Stimulated activated CD8-positive, alpha-beta memory T cell treated with anti-CD3 and anti-CD28 coated beads, Interleukin-12 subunit alpha, Interleukin-12 subunit beta, amount 100 ng/mL, for 4 hours (primary cell): ENCODE measurements around the gene ARFGAP2.
"Not testable (repeated sequence)": the region's sequence is repeated elsewhere in the genome, so short reads cannot be mapped to it uniquely, and the experiment has no call there.

ENCODE experiments used
- DNase-seq: peaks from one replicate; pipeline ENCODE4 v3.0.0-alpha.2; 2020; ENCODE audit warnings: low read depth

Gene ARFGAP2

DNA sequence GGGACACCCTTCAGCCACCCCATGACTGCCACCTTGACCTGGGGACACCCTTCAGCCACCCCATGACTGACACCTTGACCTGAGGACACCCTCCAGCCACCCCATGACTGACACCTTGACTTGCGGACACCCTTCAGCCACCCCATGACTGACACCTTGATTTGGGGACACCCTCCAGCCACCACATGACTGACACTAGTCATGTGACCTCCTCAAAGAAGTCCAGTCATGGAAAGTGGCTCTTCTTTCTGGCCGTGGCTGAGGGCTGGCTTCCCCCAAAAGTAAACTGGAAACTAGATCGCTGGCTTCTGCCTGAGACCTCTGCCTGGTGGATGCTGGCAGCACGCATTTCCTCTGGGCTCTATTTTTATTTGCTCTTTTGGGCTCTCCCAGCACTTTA, 28.4 kb downstream of the ARFGAP2 start:
- no peak for DNase-seq

- DNase-seq, result no peak
Measured at GRCh38 chr11:47147681-47148080, 29.0 kb downstream of the ARFGAP2 start.

- no peak for DNase-seq
Measured at GRCh38 chr11:47147250-47147649, 29.4 kb downstream of the ARFGAP2 start.

- DNase-seq, result no peak
Measured at GRCh38 chr11:47144541-47144940, 32.1 kb downstream of the ARFGAP2 start.

DNA sequence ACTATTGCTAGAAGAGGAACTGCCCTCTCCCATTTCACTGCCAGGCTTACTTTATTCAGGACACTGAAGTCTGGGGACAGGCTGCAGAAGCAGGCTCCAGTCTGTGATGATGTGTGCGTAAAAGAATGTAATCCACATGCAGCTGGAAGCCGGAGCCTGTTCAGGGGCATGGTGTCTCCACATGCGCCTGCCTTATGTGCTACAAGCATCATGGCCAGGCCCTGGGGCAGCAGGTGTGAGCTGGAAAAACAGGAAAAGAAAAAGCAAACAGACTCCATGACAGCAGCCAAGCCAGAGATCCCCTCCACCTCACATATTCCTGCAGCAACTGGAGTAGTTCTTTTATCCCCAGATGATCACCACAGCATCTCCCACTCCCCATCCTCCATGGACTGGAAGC, 33.4 kb downstream of the ARFGAP2 start:
- no peak for DNase-seq

GRCh38 chr11:47139878-47140277, 36.8 kb downstream of the ARFGAP2 start:
- DNase-seq, result no peak

DNA sequence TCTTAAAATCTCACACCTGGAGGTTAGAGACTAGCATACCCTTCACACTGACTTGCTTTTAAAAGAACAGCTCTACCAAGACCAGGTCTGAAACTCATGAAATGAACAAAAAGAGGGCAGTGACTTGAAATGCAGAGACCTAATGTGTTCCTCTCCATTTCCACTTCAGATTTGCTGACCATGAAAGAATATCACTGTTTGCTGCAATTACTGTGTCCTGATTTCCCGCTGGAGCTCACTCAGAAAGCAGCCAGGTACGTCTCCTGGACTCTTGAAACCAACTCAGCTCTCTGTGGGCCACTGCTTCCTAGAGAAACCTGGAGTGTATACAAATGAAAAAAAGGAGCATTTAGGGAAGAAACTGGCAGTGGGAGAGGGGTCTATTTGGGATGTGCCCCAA, 39.2 kb downstream of the ARFGAP2 start:
- DNase-seq, result no peak

GRCh38 chr11:47136921-47137320, 39.8 kb downstream of the ARFGAP2 start:
- DNase-seq, result no peak

DNA sequence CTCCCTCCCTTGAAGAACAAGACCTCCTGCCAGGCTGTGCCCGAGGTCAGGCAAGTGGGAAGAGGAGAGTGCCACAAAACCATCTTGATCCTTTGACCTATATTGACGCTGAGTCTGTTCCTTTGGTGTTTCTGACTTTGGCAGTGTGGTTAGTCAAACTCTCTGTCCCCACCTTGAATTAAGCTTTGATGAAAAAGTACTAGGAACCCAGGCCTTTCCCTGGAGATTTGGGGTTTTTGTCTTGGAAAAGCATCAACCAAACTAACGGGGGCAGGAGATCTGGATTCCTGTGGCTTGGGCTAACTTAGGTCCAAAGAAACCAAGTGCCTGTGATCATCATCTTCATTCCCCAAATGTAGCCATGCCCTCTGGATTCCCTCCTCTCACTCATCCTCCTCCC, 40.4 kb downstream of the ARFGAP2 start:
- no peak for DNase-seq

- DNase-seq, result no peak
Measured at GRCh38 chr11:47132981-47133380, 43.7 kb downstream of the ARFGAP2 start.

GRCh38 chr11:47132490-47132889, 44.2 kb downstream of the ARFGAP2 start:
- no peak for DNase-seq

DNA sequence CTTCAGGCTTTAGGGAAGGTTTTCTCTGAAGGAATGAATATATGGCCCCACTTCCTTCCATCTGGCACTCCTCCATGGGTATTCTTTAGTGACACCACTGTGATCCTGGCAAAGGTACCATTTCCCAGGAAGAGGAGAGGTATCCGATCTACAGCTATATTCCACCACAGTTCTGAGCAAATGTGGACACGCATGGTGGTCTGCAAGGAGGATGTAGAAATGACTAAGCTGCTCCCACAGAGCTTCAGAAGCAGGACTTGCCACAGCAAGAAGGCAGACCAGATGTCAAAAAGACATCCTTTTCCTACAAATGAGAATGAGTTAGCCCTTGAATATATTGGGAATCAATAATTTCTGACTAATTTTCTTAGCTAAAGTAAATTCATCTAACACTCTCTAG, 45.5 kb downstream of the ARFGAP2 start:
- DNase-seq, result no peak

GRCh38 chr11:47130543-47130942, 46.1 kb downstream of the ARFGAP2 start:
- no peak for DNase-seq

DNA sequence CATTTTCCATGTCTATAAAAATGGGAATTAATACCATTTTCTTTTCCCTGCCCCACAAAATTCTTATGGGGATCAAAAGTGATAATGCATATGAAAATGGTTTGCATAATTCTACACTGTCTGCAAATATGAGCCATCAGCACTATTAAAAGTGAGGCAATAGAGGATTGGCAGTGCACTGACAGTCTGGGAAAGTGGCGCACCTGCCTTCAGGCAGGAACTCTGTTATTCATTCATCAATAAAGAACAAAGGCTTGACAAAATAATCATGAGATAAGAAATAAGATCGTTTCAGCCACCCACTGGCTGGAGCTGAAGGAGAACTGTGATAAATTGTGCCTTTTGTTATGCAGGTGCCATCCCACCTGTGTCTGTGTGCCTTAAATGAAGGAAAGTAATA, 49.5 kb downstream of the ARFGAP2 start:
- no peak for DNase-seq

DNA sequence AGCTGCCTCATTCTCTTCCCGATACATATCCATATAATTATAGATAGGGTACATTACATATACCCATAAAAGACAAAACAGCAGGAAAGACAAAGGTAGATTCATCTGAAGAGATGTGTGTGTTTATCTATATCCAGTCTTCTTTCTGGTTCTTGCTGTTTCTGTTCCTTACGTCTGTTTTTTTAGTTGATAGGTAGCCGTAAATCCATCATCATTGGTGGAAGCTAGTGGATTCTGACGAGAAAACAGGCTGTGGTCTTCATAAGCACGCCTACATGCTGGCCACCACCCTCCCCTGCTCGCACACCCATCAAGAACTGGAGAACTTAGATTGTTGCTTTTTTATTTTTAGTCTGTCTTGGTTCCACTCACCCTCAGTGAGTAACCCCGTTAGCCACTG, 51.6 kb downstream of the ARFGAP2 start:
- DNase-seq, result no peak

GRCh38 chr11:47124675-47125074, 52.0 kb downstream of the ARFGAP2 start:
- DNase-seq, result no peak

GRCh38 chr11:47123094-47123493, 53.6 kb downstream of the ARFGAP2 start:
- DNase-seq, result no peak

- no peak for DNase-seq
Measured at GRCh38 chr11:47121731-47122130, 54.9 kb downstream of the ARFGAP2 start.

DNA sequence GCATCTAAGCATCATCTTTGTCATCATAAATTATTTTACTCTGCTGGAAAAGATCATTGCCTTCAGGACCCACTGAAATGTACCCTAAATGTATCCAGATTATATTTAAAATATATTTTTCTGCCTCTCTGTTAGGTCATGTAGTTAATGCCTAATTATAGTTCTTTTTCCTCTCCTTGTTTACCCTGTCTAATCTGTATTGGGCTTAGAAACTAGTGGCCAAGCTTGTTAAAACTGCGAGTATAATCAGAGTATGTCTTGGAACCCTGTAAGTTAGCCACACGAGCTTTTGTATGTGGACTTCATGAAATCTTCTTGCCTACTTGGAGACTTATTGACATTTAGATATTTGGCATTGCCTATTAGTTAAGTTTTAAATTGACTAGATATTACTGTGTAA, 55.6 kb downstream of the ARFGAP2 start:
- DNase-seq, result no peak

- not testable (repeated sequence) for DNase-seq
Measured at GRCh38 chr11:47118958-47119688, 57.6 kb downstream of the ARFGAP2 start.
